NCI-H146 treated with DMSO at 0.1 percent for 48 hours (cell line): Measurements from ENCODE around the gene TP73.

Experiments
- DNase-seq: peaks from one replicate; lab custom pipeline; 2025; ENCODE audit not compliant: unreplicated experiment; lab: John Stamatoyannopoulos, UW

The TP73 gene

DNA sequence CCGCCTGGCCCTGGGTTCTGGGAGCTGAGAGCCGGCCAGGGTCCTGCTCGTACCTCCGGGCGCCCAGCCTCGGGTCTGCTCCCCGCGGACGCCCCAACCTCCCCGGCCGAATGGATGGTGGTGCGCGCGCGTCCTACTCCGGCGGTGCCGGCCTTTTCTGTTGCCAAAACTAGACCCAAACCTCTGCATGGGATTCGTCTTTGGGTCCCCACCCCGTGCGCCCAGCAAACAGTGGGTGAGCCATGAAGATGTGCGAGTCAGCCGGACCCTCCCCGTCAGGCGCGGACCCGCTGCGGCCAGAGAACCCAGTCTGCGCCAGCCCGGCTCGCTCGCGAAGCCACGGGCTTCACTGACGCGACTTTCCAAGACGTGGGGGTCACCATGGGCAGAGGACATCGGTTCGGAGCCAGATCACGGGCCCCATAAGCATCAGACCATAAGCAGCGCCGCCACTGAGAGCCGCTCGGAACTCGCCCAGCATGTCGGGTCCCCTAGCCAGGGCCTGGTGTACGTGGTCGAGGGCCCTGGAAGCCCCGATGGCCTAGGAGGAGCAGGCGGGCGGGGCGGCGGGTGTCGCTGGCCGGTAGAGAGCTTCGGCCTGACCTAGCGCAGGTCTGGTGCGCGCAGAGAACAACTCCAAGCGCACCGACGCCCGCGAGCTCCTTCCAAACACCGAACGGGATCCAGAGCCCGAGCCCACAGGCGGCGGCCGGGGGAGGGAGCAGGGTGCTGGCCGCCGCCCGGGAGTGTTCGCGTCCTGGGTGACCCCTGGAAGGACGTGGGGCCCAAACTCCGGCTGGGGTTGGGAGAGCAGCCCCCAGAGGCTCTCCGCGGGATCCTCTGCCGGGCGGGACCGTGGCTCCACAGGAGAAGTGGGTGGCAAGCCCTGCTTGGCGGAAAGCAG is 1.0 kb upstream of the TP73 start:
- no peak for DNase-seq

DNA sequence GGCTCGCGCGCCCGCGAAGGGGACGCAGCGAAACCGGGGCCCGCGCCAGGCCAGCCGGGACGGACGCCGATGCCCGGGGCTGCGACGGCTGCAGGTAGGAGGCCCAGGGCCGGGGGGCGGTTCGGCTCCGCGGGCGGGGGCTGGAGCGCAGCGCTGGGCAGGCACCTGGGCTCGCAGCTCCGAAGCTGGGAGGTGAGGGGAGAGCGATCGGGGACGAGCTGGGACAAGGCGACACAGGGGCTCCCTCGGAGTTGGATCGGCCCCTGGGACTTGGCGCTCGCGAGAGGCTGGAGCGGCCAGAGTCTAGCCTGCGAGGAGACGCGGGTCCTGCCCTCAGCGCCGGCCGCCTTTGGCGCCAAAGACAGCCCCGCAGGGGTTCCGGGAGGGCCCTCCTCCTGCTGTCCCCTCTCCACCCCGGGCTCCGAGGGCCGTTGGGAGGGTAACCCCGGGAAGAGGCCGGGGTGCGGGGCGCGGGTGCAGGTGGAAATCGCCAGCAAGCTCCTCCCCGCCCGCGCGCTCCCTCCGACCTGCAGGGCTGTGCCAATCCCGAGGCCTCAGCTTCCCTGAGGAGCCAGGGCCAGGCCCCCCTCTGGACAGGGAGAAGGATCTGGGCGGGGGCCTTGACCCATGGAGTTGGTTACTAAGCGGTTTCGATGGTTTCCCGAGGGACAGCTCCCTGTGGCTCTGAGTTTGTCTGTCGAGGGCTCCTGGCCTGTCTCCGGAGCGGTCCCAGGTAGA is 401 bp downstream of the TP73 start:
- DNase-seq = peak; percentile 6

DNA sequence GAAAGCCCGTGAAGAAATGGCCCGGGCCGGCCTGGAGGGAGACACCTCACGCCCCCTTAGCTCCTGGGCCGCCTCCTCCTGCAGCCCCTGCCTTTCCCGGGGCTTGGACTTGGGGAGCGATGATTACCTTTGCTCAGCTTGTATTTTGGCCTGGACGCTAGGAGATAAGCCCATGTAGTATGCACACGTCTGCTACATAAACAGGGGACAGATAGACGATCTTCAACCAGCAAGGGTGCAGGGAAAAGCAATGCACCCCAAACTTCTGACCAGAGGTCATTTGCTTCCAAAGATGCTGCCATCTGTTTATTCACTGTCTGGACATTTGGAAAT is 936 bp downstream of the TP73 start:
- DNase-seq = no peak

DNA sequence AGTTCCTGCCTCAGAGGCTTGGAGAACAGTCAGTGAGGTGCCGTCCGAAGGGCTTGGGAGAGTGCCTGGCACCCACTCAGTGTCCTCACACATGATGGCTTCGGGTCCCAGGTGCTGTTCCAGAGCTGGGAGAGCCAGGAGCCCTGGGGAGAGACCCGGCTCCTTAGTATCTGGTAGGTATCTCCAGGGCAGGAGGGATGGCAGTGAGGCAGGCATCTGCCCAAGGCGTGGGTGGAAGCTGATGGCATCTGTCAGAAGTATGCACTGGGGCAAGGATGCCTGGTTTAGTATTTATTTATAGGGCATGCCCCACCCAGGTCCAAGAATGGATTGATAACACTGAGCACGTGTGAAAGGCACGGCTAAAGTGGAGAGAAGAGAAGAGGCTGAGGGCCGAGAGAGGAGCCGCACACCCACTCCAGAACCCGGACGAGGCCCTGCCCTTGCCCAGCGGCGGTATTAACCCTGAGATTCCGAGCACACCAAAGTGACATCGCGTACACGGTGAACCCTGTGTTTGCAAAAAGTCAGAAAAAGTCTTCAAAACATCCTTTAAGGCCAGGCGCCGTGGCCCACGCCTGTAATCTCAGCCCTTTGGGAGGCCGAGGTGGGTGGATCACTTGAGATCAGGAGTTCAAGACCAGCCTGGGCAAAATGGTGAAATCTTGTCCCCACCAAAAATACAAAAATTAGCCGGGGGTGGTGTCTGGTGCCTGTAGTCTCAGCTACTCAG is 2.4 kb downstream of the TP73 start:
- DNase-seq = no peak

DNA sequence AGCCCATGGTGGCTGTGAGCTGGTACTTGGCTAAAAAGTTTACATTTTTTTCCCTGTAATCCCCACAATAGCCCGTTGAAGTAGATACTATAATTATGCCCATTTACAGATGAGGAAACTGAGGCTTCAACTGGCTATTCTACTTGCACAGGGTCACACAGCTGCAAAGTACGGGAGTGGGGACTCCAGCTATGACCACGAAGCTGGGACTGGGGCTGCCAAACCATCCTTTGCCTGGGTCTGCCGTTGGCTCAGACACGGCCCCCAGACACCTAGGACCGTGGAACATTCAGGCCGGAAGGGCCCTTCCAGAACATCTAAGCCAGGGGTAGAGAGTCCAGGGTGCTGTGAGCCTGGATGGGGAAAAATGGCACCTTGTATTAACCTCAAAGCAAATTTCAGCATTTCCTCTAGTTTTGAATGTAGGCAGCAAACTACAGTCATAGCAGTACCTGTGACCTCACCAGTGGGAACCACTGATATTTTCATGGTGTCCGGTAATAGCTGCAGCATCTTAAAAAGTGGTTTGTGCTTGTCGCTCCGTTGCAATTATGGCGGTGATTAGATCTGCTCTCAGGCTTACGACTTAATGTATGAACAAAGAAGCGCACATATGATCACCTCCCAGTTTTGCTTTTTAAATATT is 4.3 kb downstream of the TP73 start:
- DNase-seq = no peak

DNA sequence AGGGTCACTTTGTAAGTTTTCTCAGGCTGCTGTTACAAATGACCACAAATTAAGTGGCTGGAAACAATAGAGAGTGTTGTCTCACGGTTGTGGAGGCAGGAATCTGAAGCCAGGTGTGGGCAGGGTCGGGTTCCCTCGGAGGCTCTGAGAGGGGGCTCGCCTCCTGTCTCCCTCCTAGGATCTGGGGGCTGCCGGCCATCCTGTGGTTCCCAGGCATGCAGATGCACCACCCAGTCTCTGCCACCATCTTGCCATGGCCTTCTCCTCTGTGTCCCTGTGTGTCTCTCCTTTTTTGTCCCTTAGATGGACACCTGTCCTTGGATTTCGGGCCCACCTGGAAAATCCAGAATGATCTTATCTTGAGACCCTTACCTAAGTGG is 4.8 kb downstream of the TP73 start:
- DNase-seq = no peak

DNA sequence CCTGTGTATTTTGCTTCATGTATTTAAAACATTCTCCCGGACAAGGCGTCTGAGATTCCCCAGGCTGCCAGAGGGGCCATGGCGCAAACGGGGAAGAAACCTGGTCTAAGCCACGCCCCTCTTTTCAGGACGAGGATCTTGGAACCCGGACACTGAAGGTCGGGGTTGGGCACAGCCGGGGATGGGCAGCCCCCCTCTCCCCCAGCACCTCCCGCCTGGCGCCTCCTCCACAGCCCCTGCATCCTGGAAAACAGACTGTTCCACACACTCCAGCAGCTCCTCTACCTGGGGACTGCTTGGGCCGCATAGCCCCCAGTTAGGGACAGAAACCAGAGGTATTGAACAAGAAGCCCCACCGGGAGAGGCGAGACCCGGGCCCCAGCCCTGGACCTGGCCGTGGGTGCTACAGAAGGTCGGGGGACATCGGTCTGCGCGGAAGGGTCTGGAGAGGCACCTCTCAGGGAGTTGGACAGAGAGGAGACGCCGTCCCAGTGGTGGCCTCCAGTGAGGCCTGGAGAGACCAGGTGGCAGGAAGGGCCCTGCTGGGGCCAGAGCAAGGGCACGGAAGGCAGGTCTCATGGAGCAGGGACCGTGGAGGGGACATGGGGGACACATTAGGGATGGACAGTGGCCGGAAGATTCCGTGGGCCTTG is 5.4 kb downstream of the TP73 start:
- DNase-seq = no peak

DNA sequence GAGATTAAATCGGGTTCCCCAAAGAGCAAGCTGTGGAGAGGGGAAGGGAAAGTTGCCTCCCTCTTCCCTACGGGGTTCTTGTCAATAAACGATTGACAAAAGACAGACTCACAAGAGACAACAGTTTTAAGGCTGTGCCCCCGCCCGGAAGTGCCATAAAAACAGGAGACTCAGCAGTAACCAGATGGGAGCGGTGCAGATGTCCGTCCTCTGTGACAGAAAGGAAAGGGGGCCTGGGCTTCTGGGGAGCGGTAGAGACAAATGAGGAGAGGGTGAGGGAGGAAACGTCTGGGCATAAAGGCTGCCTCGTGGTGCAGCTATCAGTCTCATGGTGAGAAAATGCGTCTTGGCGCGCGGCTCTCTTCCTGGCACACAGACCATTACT is 5.9 kb downstream of the TP73 start:
- no peak for DNase-seq

DNA sequence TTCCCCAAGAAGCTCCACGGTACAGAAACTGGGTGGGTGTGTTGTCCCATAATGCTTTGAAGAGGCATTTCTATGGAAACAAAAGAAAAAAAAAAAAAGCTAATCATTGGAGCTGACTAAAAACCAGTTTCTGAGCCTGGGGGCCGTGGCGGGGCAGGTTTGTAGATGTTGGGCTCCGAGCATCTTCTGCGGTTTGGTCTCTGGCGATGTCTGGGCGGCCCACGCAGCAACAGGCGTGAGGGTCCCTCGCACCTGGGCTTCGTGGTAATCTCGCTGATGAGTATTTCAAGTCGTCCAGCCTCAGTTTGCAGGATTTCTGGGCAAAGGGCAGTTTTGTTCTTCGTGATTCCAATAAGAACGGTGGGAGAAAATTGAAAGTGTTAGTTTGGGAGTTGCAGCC is 6.8 kb downstream of the TP73 start:
- DNase-seq = no peak

DNA sequence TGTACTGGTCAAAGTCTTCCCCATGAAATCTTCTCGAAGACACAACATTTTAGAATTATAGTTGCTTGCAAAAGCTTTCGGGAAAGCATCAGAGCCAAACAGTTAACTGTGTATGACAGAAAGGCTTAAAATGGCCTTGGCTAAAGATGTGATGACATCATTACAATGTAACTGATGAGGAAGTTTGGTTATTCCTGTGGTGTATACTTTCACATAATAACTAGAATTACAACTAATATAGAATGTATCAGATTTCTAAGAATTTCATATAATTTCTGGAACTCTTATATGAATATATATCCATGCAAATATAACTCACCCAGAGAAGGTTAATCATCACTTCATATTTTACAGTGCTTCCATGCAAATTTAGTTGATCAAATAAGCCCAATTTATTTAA is 8.4 kb downstream of the TP73 start:
- no peak for DNase-seq

DNA sequence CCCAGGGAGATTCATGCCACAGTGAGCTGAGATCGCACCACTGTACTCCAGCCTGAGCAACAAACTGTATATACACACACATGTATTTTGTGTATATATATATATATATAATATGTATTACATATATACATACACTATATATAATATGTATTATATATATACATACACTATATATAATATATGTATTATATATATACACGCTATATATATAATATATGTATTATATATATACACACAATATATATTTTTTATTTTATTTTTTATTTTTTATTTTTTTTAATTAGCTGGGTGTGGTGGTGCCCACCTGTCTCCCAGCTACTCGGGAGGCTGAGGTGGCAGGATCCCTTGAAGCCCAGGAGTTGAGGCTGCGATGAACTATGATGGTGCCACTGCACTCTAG is 9.3 kb downstream of the TP73 start:
- DNase-seq = no peak

DNA sequence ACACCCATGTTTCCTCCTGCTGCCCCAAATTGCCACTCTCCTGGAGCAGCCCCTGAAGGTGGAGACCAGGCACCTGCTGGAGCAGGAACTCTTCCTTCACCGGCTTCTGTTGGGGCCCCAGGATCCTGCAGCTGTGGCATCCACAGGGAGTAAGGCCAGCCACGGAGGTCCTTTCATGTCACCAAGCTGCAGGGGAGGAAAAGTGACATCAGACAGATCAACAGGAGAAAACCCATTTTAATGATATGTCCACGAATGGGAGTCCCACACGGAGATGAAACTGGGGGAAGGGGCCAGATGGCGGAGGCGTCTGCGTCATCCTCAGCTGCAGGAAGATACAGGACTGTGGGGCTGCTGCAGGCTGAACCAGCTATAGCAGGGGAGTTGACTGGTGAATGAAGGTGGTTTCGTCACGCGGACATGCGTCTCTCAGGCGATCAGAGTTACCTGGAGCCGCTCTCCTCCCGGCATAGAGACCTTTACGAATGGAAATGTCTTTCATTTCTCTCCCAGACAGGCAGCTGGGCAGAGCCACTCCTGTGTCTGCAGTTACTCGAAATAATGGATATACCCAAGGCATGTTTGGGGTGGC is 9.9 kb downstream of the TP73 start:
- no peak for DNase-seq

DNA sequence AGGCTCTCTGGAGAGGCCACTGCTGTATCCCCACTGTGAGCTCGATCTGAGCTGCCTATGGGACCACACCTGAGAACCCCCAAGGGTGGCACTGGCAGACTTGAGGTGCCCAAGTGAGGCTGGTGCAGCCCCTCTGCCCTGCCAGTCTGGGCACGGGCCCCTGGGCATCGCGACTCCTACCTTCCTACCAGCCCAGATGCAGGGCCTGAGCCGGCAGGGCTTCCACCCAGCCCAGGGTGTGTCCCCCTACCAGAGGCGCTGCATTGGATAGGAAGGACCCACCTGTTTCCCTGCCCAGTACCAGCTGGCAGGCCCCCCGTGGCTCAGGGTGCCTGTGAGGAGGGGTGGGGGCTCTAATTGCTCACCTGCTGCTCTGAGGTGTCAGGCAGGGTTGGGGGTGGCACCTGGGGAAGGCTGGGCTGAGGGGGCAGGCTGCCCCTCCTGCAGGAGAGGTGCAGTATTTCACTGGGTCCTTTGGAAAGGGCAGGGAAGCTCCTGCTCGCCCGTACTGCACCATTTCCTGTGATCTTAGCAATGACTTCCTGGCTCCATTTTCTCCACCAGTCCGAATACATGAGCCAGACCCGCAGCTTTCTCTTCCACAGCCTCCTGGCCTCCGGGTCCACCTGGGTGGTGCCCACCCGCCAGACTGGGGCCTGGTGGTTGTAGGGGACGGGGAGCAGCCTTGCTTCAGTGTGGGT is 11.8 kb downstream of the TP73 start:
- DNase-seq = no peak

DNA sequence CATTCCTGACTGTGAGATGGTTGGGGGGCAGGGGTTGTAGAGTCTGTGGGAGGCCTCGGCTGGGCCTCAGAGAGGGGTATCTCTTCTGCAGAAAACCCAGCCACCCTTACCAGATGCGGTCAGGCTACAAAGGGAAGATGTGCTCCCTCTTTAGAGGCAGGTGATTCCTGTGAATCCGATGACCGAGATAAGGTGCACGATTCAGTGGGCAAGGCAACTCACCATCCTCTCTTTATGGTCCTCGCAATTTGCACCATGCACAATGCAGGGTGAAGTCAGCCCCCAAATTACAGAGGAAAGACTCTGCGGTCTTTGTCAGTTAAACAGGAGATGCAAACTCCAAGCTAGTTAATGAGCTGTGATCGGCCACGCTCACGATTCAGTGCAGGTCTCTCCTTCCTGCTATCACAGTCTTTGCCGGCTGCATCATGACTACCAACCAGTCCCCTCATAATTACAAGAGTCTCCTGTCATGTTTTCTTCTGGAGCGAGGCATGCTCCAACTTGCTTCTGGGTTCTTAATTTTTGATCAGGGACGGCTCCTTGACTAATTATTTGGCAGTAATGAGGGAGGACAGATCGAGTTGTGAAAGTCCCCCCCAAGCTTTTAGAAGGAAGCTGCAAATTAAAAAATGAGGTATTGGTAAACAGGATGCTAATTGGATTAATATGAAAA is 12.5 kb downstream of the TP73 start:
- DNase-seq = no peak

DNA sequence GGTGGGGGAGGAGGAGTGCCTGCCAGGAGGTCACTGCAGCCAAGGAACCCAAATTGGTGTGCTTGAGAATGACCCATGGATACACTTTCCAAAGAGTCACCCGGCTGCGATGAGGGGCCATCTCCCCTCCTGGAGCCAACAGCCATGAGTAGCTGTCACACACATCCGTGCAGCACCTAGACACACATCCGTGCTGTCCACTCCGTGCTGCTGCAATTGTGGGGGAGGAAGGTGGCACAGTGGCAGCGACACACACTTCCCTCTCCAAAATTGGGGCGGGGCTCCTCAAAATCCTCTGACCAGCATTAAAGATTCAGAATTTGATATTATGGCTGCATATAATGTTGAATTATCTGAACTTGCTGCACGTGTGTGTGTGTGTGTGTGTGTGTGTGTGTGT is 15.8 kb downstream of the TP73 start:
- DNase-seq = no peak

DNA sequence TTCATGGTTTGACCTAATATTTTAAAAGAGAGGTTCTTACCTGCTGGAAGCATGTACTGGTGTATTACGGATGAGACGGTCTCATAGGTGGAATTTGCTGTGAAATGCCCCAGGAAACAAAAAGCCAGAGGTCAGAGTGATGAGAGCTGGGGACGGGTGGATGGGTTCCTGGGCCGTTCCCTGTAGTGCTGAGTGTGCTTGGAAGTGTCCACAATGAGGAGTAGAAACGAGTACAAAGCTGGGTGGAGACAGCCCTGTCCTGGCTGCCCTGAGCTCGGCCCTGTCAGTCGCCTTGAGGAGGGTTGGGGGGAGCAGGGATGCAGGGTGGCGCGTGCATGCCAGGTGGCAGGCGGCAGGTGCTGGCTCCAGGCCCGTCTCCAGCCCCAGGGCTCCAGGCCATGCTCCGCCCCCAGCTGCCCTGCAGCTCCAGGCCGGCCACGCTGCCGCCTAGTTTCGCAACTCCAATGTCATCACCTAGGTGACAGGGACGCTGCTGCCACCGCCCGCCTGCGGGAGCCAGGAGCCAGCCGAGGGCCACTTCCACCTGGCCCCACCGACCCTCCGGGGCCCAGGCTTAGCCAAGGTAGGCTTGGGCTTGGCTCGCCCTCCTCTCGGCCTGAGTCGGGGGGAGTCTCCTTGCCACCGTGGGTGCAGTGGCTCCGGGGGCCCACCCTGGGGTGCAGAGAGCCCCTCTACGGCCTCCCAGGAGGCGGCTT is 16.4 kb downstream of the TP73 start:
- peak; percentile 83 for DNase-seq

DNA sequence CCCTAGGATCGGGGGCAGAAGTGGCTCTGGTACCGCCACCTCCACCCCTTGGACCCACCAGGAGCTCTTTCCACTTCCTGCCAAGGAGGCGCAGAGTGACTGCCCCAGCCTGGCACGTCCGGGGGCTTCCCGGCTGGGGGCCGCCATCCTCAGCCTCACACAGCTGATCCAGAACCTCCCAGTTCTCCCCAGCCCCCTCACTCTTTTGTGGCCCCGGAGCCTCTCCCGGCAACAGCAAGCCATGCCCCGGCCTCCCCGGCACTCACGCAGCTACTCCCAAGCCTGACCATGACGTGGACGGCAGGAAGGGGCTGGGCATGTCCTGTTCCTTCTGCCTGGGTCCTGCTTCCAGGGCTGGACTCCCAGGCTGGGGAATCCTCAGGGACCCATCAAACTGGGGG is 17.1 kb downstream of the TP73 start:
- no peak for DNase-seq

DNA sequence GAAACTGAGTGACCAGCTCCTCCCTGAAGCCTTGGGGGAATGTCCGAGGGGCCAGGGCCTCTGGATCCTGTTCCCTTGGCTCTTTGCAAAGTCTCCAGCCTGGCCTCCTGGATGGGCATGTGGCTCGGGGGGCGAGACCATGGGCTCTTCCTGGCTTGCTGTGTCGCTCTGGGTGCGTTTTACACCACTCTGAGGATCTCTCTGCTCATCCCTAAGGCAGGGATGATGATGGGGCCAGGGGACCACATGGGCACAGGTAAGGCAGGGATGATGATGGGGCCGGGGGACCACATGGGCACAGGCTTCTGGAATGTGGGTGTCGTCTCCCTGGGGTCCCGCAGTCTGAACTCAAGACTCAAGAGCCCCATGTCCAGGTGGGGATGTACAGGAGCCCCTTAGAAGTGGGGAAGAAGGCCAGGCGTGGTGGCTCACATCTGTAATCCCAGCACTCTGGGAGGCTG is 17.7 kb downstream of the TP73 start:
- DNase-seq = no peak

DNA sequence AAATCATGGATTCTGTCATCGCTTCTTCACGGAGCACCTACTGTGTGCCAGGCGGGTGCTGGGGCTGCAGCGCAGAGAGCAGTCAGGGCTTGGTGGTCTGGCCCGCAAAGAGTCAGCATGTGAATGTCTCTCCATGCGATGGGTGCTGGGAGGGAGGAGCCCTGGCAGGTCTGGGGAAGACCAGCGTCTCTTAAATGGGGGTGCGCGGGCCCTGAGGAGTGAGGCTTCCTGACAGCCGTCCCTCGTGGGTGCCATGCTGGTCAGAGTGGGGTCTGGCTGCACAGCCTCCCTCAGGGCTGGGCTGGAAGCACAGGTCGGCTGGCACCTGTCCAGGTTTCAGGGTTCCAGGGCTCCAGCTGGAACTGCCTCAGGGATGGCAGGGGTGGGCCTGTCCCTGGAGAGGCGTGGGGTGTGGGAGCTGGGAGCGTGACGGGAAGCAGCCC is 18.5 kb downstream of the TP73 start:
- no peak for DNase-seq
